Forelimb muscle (tissue), 1 donor: ENCODE data around the gene ZSWIM5. TPM values are rescaled to one million over a fixed set of nuclear protein-coding genes. Genes with fewer than 3 reads are reported as not detected.
"Not testable (repeated sequence)": the region's sequence is repeated elsewhere in the genome, so short reads cannot be mapped to it uniquely, and the experiment has no call there.

Experiments
- DNase-seq: peaks from one replicate; pipeline ENCODE4 v3.0.0-alpha.2; 2013; ENCODE audit warnings: low read depth
- polyA plus RNA-seq: library from polyadenylated mRNA; unstranded; fragments of 120-200 nt; gene quantifications from one replicate; pipeline ENCODE4 v1.2.1, GENCODE V29; 2013; ENCODE audit not compliant: insufficient read length

The ZSWIM5 gene
- polyA plus RNA-seq, 1 donor, result 0.57 TPM

DNA sequence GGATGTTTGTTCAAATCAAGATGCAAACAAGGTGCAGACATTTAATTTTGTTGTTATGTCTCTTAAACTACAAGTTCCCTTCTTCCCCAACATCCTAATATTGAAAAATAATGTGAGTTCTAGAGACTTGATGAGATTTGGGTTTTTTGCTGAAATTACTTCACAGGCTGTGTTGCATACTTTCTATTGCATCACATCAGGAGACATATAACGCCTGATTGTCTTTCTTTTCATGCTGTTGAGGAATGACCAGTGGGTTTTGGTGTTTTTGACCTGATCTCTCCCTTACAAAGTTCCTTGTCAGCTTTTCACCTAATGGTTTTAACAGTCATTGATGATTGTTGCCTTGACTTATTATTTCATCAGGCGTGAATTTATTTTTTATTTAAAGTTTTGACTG, 111.0 kb downstream of the ZSWIM5 start:
- no peak for DNase-seq

- not testable (repeated sequence) for DNase-seq
These were observed 112.0 kb downstream of the ZSWIM5 start for GRCh38 chr1:45094371-45094770.

GRCh38 chr1:45093334-45093733, 113.1 kb downstream of the ZSWIM5 start:
- DNase-seq, result no peak

- DNase-seq, result no peak
These were observed 116.7 kb downstream of the ZSWIM5 start for GRCh38 chr1:45089711-45090110.

DNA sequence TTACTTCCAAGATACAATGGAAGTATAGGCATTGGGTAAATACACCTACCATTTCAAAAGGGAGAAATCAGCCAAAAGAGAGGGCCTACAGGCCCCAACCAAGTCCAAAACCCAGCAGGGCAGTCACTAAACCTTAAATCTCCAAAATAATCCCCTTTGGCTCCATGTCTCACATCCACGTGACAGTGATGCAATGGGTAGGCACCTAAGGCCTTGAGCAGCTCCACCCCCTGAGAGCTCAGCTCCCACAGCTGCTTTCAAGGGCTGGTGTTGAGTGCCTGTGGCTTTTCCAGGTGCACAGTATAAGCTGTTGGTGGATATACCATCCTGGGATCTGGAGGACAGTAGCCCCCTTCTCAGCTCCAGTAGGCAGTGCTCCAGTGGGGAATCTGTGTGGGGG, 121.8 kb downstream of the ZSWIM5 start:
- no peak for DNase-seq

DNA sequence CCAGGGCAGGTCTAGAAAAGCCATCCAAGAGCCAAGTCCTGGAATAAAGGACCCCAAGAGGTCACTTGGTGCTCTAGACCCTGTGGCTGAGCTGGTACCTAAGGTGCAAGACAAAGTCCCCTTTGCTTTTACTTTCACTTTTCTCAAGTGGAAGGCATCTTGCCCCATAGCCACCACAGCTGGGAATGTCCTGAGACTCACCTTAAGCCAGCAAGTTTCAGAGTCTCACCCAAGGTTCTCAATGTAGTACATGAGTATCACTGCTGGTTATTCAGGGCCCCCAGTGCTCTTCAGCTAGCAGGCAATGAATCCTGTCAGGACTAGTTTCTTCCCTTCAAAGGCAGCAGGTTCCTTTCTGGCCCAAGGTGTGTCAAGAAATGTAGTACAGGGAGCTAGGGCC, 126.9 kb downstream of the ZSWIM5 start:
- DNase-seq, result no peak

DNA sequence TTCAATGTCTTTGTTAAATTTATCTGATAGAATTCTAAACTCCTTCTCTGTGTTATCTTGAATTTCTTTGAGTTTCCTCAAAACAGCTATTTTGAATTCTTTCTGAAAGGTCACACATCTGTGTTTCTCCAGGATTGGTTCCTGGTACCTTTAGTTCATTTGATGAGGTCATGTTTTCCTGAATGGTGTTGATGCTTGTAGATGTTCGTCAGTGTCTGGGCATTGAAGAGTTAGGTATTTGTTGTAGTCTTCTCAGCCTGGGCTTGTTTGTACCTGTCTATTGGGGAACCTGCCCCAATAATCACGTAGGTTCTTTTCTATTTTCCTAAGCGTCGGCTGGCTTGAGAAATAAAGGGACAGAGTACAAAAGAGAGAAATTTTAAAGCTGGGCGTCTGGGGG, 129.4 kb downstream of the ZSWIM5 start:
- not testable (repeated sequence) for DNase-seq

GRCh38 chr1:45071567-45071966, 134.8 kb downstream of the ZSWIM5 start:
- no peak for DNase-seq

- DNase-seq, result no peak
These were observed 138.6 kb downstream of the ZSWIM5 start for GRCh38 chr1:45067806-45068205.

- DNase-seq, result no peak
These were observed 141.3 kb downstream of the ZSWIM5 start for GRCh38 chr1:45065083-45065482.

GRCh38 chr1:45062463-45062862, 143.9 kb downstream of the ZSWIM5 start:
- not testable (repeated sequence) for DNase-seq

- DNase-seq, result no peak
These were observed 146.6 kb downstream of the ZSWIM5 start for GRCh38 chr1:45059829-45060228.

- no peak for DNase-seq
These were observed 148.9 kb downstream of the ZSWIM5 start for GRCh38 chr1:45057542-45057941.

GRCh38 chr1:45051005-45051772, 155.2 kb downstream of the ZSWIM5 start:
- no peak for DNase-seq

DNA sequence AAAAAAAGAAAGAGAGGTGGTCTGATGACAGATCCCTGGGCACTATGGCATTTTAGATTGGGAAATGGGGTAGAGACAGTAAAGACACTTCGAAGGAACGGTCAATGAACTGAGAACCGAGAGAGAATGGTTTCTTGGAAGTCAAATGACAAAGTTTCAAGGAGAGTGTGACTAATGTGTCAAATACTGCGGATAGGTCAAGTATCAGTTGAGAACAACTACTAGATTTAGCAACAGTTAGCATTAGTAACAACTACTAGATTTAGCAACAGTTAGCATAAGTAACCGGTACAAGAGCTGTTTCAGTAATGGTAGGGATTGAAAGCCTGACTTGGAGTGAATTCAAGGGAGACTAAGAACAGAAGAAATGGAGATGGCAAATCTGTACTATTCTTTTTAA, 159.4 kb downstream of the ZSWIM5 start:
- DNase-seq, result no peak

- no peak for DNase-seq
These were observed 161.5 kb downstream of the ZSWIM5 start for GRCh38 chr1:45044916-45045315.

- DNase-seq, result no peak
These were observed 163.3 kb downstream of the ZSWIM5 start for GRCh38 chr1:45043094-45043493.

- no peak for DNase-seq
These were observed 166.1 kb downstream of the ZSWIM5 start for GRCh38 chr1:45040297-45040696.

DNA sequence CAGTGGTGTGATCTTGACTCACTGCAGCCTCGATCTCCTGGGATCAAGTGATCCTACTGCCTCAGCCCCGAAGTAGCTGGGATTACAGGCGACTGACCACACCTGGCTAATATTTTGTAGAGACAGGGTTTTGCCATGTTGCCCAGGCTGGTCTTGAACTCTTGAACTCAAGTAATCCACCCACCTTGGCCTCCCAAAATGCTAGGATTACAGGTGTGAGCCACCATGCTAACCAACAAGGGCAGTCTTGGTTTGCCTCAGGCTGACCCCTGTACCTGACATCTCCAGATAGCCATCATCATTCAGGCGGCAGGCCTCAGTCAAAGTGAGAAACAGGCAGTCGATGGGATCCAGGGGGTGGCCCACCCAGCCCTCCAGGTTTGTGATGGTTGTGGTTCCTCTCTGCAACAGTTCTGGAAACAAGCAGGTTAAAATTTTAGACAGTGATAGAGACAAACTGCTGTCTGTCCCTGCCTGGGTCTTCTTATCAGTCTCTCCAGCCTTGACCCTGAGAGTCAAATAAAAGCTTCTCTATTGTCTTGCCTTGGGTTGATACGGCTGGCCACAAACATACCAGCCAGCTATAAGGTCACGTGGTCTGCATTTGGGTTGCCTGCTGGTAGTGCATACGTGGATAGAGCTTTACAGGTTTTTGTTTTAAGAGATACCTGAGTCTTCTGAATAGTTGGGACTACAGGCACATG, 167.6 kb downstream of the ZSWIM5 start:
- no peak for DNase-seq

GRCh38 chr1:45038240-45038639, 168.2 kb downstream of the ZSWIM5 start:
- no peak for DNase-seq

DNA sequence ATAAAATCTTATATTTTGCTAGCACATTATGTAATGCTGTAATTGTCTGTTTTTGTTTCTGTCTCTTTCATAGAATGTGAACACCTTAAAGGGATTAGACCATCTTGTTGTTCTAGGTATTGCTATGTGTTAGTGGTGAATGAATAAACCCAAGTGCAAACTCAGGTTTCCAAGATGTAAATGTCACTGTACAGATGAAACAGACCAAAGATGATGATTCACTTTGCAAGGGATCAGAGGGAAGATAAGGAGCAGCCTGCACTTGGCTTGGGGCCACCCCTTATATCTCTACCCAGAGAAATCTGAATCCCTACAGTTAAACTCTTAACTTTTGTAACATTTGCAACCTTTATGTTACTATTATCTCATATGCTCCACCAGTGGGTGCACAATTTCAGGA, 168.9 kb downstream of the ZSWIM5 start:
- DNase-seq, result no peak

DNA sequence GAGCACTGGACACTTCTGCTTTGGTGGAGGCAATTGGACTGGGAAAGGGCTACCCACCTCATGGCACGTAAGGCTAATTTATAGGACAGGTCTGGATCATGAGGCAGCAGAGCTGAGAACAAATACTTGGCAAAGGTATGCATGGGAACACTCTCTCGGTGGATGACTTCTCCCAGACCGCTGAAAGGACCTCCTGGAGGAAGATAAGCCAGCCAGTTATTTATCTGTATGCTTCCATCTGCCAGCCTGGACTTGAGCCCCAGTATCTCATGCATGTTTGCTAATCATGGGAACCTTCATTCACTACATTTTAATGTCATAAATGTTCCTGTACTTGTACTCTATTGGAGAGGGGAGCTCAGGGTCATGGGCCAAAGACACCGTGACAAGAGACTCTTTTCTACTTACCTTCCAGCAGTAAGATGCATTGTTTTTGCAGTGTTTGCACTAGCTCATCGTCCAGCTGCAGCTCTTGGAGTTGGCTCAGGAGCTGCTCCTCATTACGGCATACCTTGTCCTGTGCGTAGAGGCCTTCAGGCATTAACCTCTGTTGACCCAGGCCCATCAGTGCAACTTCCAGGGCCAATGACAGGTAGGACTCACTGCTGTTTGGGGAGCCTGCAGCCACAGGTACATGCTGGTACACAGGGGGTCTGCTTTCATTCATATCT, 170.6 kb downstream of the ZSWIM5 start:
- DNase-seq, result no peak

GRCh38 chr1:45033356-45033755, 173.0 kb downstream of the ZSWIM5 start:
- no peak for DNase-seq
